ENCODE data around the gene NUDT16L1. TPM values are rescaled to one million over a fixed set of nuclear protein-coding genes. Genes with fewer than 3 reads are reported as not detected.
A peak's percentile ranks its signal among the peaks of the same experiment; 100 is the strongest.

The NUDT16L1 gene
- polyA plus RNA-seq, 2 donors: 18.5 to 29.3 TPM

DNA sequence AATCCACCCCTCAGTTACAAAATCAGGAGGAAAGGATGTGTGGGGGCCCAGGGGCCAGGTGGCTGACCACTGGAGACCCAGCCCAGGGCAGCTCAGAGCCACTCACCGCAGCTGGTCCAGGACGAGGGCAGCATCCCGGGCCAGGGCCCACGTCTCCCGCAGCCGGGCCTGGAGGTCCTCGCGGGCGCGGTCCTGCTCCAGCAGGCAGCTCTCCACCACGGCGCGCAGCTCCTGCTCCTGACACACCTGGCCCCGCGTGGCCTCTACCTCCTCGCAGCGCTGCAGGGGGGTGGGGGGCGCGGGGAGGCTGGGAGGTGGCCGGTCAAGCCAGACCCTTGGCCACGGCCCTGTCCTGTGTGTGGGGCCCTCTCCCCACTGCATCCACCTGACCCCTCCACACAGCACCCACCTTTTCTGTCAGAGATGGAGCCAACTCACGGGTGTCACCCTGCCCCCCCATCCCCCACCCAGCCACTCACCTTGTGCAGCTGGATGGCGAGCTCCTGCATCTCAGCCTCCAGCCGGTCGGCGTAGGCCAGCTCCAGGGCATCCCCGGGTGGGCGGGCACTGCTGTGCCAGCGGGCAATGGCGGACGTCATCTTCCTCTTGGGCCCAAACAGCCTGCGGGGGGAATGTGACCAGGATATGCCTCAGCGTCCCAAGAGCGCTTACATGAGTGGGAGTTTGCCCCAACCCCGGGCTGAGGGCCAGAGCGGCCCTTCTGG lies 5.1 kb downstream of the NUDT16L1 start:
- H3K36me3 ChIP-seq (ENCODE audit: control insufficient read depth in 2 of 2, insufficient read depth in 2 of 2, low read length in 1 of 2): peaks cover 5 to 62% of the 10 kb centered on the region in 2 donors
- 93 to 94% methylated on average over 36 of the region's 36 CpGs for WGBS, 2 donors
- H3K9me3 ChIP-seq (ENCODE audit: control insufficient read depth in 2 of 2, insufficient read depth in 1 of 2, low read depth in 1 of 2, low read length in 1 of 2): no peaks in the 10 kb centered on the region
- H3K4me1 ChIP-seq (ENCODE audit: control insufficient read depth in 2 of 2, insufficient read depth in 2 of 2, low read length in 1 of 2): peaks cover 0 to 4% of the 10 kb centered on the region in 2 donors
- H3K27ac ChIP-seq (ENCODE audit: low read depth in 2 of 2, low read length in 1 of 2): no peak overlapping the region
- no peak overlapping the region for H3K4me3 ChIP-seq (ENCODE audit: low read depth in 1 of 2, low read length in 2 of 2)
- H3K27me3 ChIP-seq (ENCODE audit: control insufficient read depth in 1 of 2, insufficient read depth in 2 of 2, low read length in 2 of 2): no peaks in the 10 kb centered on the region

DNA sequence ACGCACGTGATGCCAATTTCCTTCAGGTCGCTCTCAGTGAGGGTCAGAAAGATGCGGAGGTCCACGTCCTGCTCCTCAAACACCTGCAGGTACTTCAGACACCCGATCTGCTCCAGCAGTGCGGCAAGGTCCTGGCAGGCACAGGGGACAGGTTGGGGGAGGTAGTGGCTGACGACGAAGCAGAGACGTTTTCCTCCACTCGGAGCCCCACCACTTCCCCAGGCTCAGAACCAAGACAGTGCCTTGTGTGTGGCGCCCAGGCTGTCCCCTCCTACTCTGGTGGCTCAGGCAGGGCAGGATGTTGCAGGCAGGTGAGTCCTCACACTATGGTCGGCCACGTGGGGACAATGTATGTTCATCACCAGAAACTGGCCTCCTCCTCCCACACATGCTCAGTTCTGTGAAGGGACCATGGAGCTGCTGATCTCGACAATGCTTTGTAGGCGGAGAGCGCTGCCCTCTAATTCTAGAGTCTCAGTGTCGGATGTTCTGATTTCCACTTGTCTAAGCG lies 5.7 kb downstream of the NUDT16L1 start:
- Histone ChIP-seq H3K36me3 (ENCODE audit: control insufficient read depth in 2 of 2, insufficient read depth in 2 of 2, low read length in 1 of 2) (peaks cover 5 to 62% of the 10 kb centered on the region in 2 donors), H3K4me3 (ENCODE audit: low read depth in 1 of 2, low read length in 2 of 2) (no peak overlapping the region), H3K27me3 (ENCODE audit: control insufficient read depth in 1 of 2, insufficient read depth in 2 of 2, low read length in 2 of 2) (no peaks in the 10 kb centered on the region), H3K27ac (ENCODE audit: low read depth in 2 of 2, low read length in 1 of 2) (no peak overlapping the region), H3K4me1 (ENCODE audit: control insufficient read depth in 2 of 2, insufficient read depth in 2 of 2, low read length in 1 of 2) (peaks cover 0 to 4% of the 10 kb centered on the region in 2 donors), H3K9me3 (ENCODE audit: control insufficient read depth in 2 of 2, insufficient read depth in 1 of 2, low read depth in 1 of 2, low read length in 1 of 2) (no peaks in the 10 kb centered on the region)
- 89 to 90% methylated on average over 19 of the region's 19 CpGs for WGBS, 2 donors

DNA sequence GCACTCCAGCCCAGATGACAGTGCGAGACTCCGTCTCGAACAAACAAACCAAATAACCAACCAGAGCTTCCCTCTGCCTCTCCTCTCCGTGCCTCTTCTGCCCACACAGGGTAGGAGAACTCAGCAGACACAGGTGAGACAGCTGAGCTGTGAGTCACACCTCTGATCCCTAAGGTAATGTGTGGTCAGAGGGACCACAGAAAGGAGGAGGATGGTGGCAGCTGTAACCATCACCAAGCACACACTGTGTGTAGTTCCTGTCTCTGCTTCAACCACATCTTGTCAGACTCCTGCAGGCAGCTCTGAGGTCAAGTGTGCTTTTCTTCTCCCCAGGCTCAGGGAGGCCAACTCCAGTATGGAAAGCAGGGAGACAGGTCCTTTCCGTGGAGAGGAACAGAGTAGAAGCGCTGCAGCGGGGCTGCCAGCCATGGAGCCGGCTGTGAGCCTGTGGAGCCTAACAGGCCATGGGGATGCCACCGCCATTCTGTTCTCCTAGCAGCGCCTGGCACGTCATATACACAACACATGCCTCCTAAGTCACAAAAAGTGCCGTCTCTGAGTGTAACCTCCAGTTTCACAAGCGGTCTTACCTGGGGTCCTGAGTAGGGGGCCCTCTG lies 7.1 kb downstream of the NUDT16L1 start:
- Histone ChIP-seq H3K36me3 (ENCODE audit: control insufficient read depth in 2 of 2, insufficient read depth in 2 of 2, low read length in 1 of 2) (peaks cover 5 to 62% of the 10 kb centered on the region in 2 donors), H3K27me3 (ENCODE audit: control insufficient read depth in 1 of 2, insufficient read depth in 2 of 2, low read length in 2 of 2) (no peaks in the 10 kb centered on the region), H3K4me1 (ENCODE audit: control insufficient read depth in 2 of 2, insufficient read depth in 2 of 2, low read length in 1 of 2) (no peaks in the 10 kb centered on the region), H3K4me3 (ENCODE audit: low read depth in 1 of 2, low read length in 2 of 2) (no peak overlapping the region), H3K27ac (ENCODE audit: low read depth in 2 of 2, low read length in 1 of 2) (no peak overlapping the region), H3K9me3 (ENCODE audit: control insufficient read depth in 2 of 2, insufficient read depth in 1 of 2, low read depth in 1 of 2, low read length in 1 of 2) (no peaks in the 10 kb centered on the region)
- 87 to 91% methylated on average over 13 of the region's 13 CpGs for WGBS, 2 donors

DNA sequence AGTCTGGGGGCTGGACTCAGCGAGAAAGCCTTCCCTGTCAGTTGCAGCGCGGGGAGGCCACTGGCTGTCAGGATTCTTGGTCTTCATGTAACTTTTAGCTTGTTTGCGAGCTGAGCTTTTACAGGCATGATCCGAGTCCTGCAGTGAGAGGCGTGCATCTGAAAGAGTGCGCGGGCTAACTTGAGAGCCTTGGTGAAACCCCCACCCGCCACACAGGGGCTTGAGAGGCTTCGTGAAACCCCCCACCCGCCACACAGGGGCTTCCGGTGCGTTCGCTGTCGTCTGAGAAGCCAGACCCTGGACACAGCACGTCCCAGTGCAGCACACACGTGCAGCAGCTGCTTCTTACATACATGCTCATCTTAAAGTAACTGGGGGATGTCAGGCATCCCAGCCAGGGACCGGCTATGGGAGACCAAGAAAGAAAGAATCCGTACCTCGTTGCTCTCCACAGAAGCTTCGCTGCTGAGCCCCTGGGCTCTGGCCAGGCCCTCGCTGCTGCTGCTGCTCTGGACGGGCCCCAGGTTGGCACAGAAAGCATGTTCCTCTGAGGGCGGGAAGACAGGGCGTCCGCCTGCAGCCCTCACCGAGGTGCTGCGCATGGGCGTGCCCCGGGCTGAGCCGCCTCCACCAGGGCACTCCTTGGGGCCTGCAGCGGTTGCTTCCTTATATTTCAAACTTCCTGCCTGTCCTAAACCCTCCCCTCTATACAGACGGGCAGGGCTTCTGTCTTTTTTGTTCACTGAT lies 7.8 kb downstream of the NUDT16L1 start:
- peaks cover 5 to 58% of the 10 kb centered on the region in 2 donors for H3K36me3 ChIP-seq (ENCODE audit: control insufficient read depth in 2 of 2, insufficient read depth in 2 of 2, low read length in 1 of 2)
- WGBS, 2 donors: 72 to 77% methylated on average over 33 of the region's 33 CpGs
- no peaks in the 10 kb centered on the region for H3K9me3 ChIP-seq (ENCODE audit: control insufficient read depth in 2 of 2, insufficient read depth in 1 of 2, low read depth in 1 of 2, low read length in 1 of 2)
- no peaks in the 10 kb centered on the region for H3K4me1 ChIP-seq (ENCODE audit: control insufficient read depth in 2 of 2, insufficient read depth in 2 of 2, low read length in 1 of 2)
- no peak overlapping the region for H3K4me3 ChIP-seq (ENCODE audit: low read depth in 1 of 2, low read length in 2 of 2)
- H3K27me3 ChIP-seq (ENCODE audit: control insufficient read depth in 1 of 2, insufficient read depth in 2 of 2, low read length in 2 of 2): no peaks in the 10 kb centered on the region
- peak overlapping the region in 1 of 2 donors; percentile 37 for H3K27ac ChIP-seq (ENCODE audit: low read depth in 2 of 2, low read length in 1 of 2)

DNA sequence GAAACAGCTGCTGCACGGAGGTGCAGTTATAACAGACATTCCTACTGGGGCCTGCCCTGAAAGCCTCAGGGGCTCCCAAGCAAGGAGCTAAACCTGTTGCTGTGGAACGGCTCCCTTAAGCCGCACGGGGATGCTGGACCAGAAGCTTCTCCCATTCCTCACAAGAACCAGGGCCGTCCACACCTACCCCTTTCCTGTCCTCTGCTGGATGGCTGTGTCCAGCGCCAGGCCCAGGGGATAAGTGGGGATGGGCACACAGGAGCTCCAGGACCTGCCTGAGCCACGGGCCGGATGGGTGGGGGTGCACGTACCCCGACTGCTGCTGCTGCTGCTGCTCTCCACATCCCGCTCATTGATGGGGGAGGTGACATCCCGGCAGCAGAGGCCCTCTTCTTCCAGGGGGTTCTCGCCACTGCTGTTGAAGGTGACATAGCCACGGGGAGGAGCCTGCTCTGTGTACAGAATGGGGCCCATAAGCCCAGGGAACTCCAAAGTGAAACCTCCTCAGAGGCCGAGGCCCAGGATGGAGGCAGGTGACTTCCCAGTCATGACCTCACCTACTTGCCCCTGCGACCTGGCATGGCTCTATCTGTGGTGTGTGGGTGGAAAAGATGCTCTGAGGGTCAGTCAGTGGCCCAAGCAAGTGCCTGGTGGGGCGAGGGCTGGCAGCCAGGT lies 8.6 kb downstream of the NUDT16L1 start:
- WGBS, 2 donors: 77% methylated on average over 17 of the region's 17 CpGs

GRCh38 chr16:4702466-4702808 lies 9.1 kb downstream of the NUDT16L1 start:
- Histone ChIP-seq H3K27ac (ENCODE audit: low read depth in 2 of 2, low read length in 1 of 2) (no peak overlapping the region), H3K27me3 (ENCODE audit: control insufficient read depth in 1 of 2, insufficient read depth in 2 of 2, low read length in 2 of 2) (no peaks in the 10 kb centered on the region), H3K9me3 (ENCODE audit: control insufficient read depth in 2 of 2, insufficient read depth in 1 of 2, low read depth in 1 of 2, low read length in 1 of 2) (no peaks in the 10 kb centered on the region), H3K36me3 (ENCODE audit: control insufficient read depth in 2 of 2, insufficient read depth in 2 of 2, low read length in 1 of 2) (peaks cover 5 to 51% of the 10 kb centered on the region in 2 donors), H3K4me3 (ENCODE audit: low read depth in 1 of 2, low read length in 2 of 2) (no peak overlapping the region), H3K4me1 (ENCODE audit: control insufficient read depth in 2 of 2, insufficient read depth in 2 of 2, low read length in 1 of 2) (no peaks in the 10 kb centered on the region)
- 79% methylated on average over 7 of the region's 7 CpGs for WGBS, 2 donors

More for the DNA sequence above, 8.6 kb downstream of the NUDT16L1 start:
- H3K4me1 ChIP-seq (ENCODE audit: control insufficient read depth in 2 of 2, insufficient read depth in 2 of 2, low read length in 1 of 2): no peaks in the 10 kb centered on the region
- peaks cover 5 to 55% of the 10 kb centered on the region in 2 donors for H3K36me3 ChIP-seq (ENCODE audit: control insufficient read depth in 2 of 2, insufficient read depth in 2 of 2, low read length in 1 of 2)
- no peak overlapping the region for H3K4me3 ChIP-seq (ENCODE audit: low read depth in 1 of 2, low read length in 2 of 2)
- no peaks in the 10 kb centered on the region for H3K9me3 ChIP-seq (ENCODE audit: control insufficient read depth in 2 of 2, insufficient read depth in 1 of 2, low read depth in 1 of 2, low read length in 1 of 2)
- H3K27ac ChIP-seq (ENCODE audit: low read depth in 2 of 2, low read length in 1 of 2): peak overlapping the region; percentile 18 to 37
- no peaks in the 10 kb centered on the region for H3K27me3 ChIP-seq (ENCODE audit: control insufficient read depth in 1 of 2, insufficient read depth in 2 of 2, low read length in 2 of 2)

DNA sequence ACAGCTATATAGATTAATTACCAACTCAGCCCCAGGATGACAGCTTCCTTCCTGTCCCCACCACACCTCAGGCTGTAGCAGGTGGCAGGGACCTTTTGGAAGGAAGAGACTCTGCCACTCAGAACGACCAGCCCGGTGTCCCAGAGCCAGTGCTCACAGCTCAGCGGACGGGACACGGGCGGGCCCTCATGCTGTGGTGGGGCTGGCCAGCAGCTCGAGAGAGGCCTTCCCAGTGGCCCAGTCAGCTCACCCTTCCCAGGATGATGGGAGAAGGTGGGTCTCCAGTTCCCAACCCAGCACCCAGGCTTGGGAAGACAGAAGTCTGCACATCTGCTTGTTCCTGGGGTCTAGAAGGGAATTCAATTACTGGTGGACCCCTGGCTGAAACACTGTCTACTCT lies 10.5 kb downstream of the NUDT16L1 start:
- Histone ChIP-seq H3K4me3 (ENCODE audit: low read depth in 1 of 2, low read length in 2 of 2) (no peak overlapping the region), H3K36me3 (ENCODE audit: control insufficient read depth in 2 of 2, insufficient read depth in 2 of 2, low read length in 1 of 2) (peaks cover 8 to 38% of the 10 kb centered on the region in 2 donors), H3K27ac (ENCODE audit: low read depth in 2 of 2, low read length in 1 of 2) (no peak overlapping the region), H3K9me3 (ENCODE audit: control insufficient read depth in 2 of 2, insufficient read depth in 1 of 2, low read depth in 1 of 2, low read length in 1 of 2) (no peaks in the 10 kb centered on the region), H3K4me1 (ENCODE audit: control insufficient read depth in 2 of 2, insufficient read depth in 2 of 2, low read length in 1 of 2) (no peaks in the 10 kb centered on the region), H3K27me3 (ENCODE audit: control insufficient read depth in 1 of 2, insufficient read depth in 2 of 2, low read length in 2 of 2) (no peaks in the 10 kb centered on the region)
- 87 to 88% methylated on average over 7 of the region's 7 CpGs for WGBS, 2 donors

GRCh38 chr16:4704491-4704890 lies 11.1 kb downstream of the NUDT16L1 start:
- peaks cover 8 to 32% of the 10 kb centered on the region in 2 donors for H3K36me3 ChIP-seq (ENCODE audit: control insufficient read depth in 2 of 2, insufficient read depth in 2 of 2, low read length in 1 of 2)
- H3K4me1 ChIP-seq (ENCODE audit: control insufficient read depth in 2 of 2, insufficient read depth in 2 of 2, low read length in 1 of 2): no peaks in the 10 kb centered on the region
- no peak overlapping the region for H3K27ac ChIP-seq (ENCODE audit: low read depth in 2 of 2, low read length in 1 of 2)
- WGBS, 2 donors: 78 to 86% methylated on average over 8 of the region's 8 CpGs
- H3K4me3 ChIP-seq (ENCODE audit: low read depth in 1 of 2, low read length in 2 of 2): no peak overlapping the region
- no peaks in the 10 kb centered on the region for H3K9me3 ChIP-seq (ENCODE audit: control insufficient read depth in 2 of 2, insufficient read depth in 1 of 2, low read depth in 1 of 2, low read length in 1 of 2)
- H3K27me3 ChIP-seq (ENCODE audit: control insufficient read depth in 1 of 2, insufficient read depth in 2 of 2, low read length in 2 of 2): no peaks in the 10 kb centered on the region

- H3K9me3 ChIP-seq (ENCODE audit: control insufficient read depth in 2 of 2, insufficient read depth in 1 of 2, low read depth in 1 of 2, low read length in 1 of 2): no peaks in the 10 kb centered on the region
- H3K27ac ChIP-seq (ENCODE audit: low read depth in 2 of 2, low read length in 1 of 2): no peak overlapping the region
- no peaks in the 10 kb centered on the region for H3K27me3 ChIP-seq (ENCODE audit: control insufficient read depth in 1 of 2, insufficient read depth in 2 of 2, low read length in 2 of 2)
- peaks cover 8 to 31% of the 10 kb centered on the region in 2 donors for H3K36me3 ChIP-seq (ENCODE audit: control insufficient read depth in 2 of 2, insufficient read depth in 2 of 2, low read length in 1 of 2)
- H3K4me3 ChIP-seq (ENCODE audit: low read depth in 1 of 2, low read length in 2 of 2): no peak overlapping the region
- H3K4me1 ChIP-seq (ENCODE audit: control insufficient read depth in 2 of 2, insufficient read depth in 2 of 2, low read length in 1 of 2): no peaks in the 10 kb centered on the region
- 95% methylated on average over 14 of the region's 14 CpGs for WGBS, 2 donors
Measured at GRCh38 chr16:4704913-4705312, 11.6 kb downstream of the NUDT16L1 start.

Measured in esophagus (tissue), 2 donors.